Upper lobe of right lung (tissue), 1 donor: ENCODE results near the gene ZNF746. TPM values are rescaled to one million over a fixed set of nuclear protein-coding genes. Genes with fewer than 3 reads are reported as not detected.

ENCODE experiments used
- ATAC-seq: fragments of 200-7000 bp; cut with Tn5 transposase; one replicate; pipeline ENCODE4 v1.9.1; 2020; ENCODE audit warnings: mild to moderate bottlenecking, moderate library complexity
- DNase-seq: peaks from one replicate; pipeline ENCODE4 v3.0.0-alpha.2; 2020
- H3K27ac ChIP-seq: fragments of 200-600 bp; one replicate; pipeline ENCODE4 v1.8.0; 2022
- H3K27me3 ChIP-seq: fragments of 200-600 bp; one replicate; pipeline ENCODE4 v1.8.0; 2022; ENCODE audit warnings: mild to moderate bottlenecking
- H3K36me3 ChIP-seq: fragments of 200-600 bp; one replicate; pipeline ENCODE4 v1.8.0; 2022
- H3K4me1 ChIP-seq: fragments of 200-600 bp; one replicate; pipeline ENCODE4 v1.8.0; 2022
- H3K4me3 ChIP-seq: fragments of 200-600 bp; one replicate; pipeline ENCODE4 v1.8.0; 2022; ENCODE audit warnings: mild to moderate bottlenecking
- H3K9me3 ChIP-seq: fragments of 200-600 bp; one replicate; pipeline ENCODE4 v1.8.0; 2022
- intact Hi-C: fragments of 100-400 bp; cut with DNase I; formaldehyde crosslinking; loops from one replicate; pipeline ENCODE4 v1.11.0; 2022
- total RNA-seq: library from RNA; stranded (reverse); fragmentation: NEBNext Ultra II Directional; extraction: Animal tissue kit (Norgen Biotek cat#: 25700); gene quantifications from one replicate; pipeline ENCODE4 v1.2.1, GENCODE V29; 2021
- TF ChIP-seq, protein P1 (sequence below): fragments of 200-600 bp; IDR thresholded peaks from one replicate; pipeline ENCODE4 v1.8.0; 2022; ENCODE audit warnings: antibody characterized with exemption
- donor health status: DM: no; HTN: yes; CAD: no; lungs with severe emphysema.

ZNF746 gene
- total RNA-seq, 1 donor from 2014 or later = 17.0 TPM

DNA sequence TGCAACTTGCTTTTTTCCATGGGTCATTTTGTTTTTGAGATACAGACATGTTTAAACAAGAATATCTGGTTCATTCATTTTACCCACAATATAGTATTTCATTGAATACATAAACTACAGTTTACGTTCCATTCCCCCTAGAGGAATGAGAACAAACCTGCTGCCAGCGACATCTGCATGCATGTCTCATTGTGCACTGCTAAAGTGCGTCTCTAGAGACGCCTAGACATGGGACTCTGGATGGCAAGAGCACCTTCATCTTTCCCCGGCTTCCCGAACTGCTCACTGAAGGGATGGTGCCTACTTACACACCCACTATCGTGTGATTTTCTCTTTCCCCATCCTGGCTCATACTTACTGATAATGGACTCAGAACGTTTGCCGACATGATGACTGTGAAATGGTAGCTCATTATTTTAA, 35.5 kb downstream of the ZNF746 start:
- Histone ChIP-seq H3K4me1 (peaks cover 19% of the 10 kb centered on the region), H3K27ac (no peak overlapping the region), H3K4me3 (no peak overlapping the region), H3K9me3 (no peaks in the 10 kb centered on the region), H3K36me3 (no peaks in the 10 kb centered on the region), H3K27me3 (no peaks in the 10 kb centered on the region)
- no peak for ATAC-seq
- intact Hi-C loops = no loop called here
- TF ChIP-seq, protein P1, sequence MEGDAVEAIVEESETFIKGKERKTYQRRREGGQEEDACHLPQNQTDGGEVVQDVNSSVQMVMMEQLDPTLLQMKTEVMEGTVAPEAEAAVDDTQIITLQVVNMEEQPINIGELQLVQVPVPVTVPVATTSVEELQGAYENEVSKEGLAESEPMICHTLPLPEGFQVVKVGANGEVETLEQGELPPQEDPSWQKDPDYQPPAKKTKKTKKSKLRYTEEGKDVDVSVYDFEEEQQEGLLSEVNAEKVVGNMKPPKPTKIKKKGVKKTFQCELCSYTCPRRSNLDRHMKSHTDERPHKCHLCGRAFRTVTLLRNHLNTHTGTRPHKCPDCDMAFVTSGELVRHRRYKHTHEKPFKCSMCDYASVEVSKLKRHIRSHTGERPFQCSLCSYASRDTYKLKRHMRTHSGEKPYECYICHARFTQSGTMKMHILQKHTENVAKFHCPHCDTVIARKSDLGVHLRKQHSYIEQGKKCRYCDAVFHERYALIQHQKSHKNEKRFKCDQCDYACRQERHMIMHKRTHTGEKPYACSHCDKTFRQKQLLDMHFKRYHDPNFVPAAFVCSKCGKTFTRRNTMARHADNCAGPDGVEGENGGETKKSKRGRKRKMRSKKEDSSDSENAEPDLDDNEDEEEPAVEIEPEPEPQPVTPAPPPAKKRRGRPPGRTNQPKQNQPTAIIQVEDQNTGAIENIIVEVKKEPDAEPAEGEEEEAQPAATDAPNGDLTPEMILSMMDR = no peak
- no peak for DNase-seq

DNA sequence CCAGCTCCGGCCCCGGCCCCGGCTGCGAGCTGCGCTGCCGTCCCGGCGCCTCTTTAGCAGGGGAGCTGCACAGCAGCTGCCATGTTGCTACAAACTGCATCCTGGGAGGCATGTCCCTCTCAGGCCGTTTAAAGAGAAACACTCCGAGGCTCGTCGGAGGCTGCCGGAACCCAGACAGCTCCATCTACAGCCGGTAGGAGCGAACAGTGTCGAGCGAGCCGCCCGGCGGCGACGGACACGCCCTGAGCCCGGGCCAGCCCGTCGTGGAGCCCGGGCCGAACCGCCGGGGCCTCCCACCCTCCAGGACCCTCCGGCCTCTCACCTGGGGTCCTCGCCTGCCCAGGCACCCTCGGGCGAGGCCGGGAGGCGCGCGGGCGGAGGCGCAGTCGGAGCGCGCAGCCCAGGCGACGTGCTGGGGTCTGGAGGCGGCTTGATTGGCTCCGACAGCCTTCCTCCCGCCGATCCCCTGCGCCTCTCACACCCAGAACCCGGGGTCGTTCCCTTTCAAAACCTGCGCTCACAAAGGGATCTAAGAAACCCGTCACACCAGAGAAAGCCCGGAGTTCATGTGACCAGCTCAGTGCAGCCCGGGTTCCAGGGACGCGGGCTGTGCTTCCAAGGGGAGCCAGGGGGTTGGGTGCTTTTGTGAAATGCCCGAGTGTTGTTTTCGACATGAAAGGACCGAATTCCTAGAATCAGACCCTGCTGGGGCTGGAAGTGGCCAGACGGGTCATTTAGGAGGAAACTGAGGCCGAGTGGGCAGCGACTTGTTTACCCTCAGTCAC, 36.9 kb downstream of the ZNF746 start, which contains the start of gene ZNF777:
TSS of gene ZNF777 (minus strand) at position 570 of the 785 bp plus-strand sequence. CDS start 5,040 bp downstream, outside the sequence.
- no peaks in the 10 kb centered on the region for H3K27me3 ChIP-seq
- H3K4me1 ChIP-seq = peaks cover 19% of the 10 kb centered on the region
- H3K27ac ChIP-seq = peak within 1 kb of the TSS; percentile 82
- ATAC-seq (peak; percentile 98), DNase-seq (peak; percentile 91)
- peak within 1 kb of the TSS; percentile 85 for H3K4me3 ChIP-seq
- no peaks in the 10 kb centered on the region for H3K9me3 ChIP-seq
- intact Hi-C loops = no loop called here
- TF ChIP-seq, protein P1 = peak; percentile 61
- peaks cover 7% of the 10 kb centered on the region for H3K36me3 ChIP-seq

DNA sequence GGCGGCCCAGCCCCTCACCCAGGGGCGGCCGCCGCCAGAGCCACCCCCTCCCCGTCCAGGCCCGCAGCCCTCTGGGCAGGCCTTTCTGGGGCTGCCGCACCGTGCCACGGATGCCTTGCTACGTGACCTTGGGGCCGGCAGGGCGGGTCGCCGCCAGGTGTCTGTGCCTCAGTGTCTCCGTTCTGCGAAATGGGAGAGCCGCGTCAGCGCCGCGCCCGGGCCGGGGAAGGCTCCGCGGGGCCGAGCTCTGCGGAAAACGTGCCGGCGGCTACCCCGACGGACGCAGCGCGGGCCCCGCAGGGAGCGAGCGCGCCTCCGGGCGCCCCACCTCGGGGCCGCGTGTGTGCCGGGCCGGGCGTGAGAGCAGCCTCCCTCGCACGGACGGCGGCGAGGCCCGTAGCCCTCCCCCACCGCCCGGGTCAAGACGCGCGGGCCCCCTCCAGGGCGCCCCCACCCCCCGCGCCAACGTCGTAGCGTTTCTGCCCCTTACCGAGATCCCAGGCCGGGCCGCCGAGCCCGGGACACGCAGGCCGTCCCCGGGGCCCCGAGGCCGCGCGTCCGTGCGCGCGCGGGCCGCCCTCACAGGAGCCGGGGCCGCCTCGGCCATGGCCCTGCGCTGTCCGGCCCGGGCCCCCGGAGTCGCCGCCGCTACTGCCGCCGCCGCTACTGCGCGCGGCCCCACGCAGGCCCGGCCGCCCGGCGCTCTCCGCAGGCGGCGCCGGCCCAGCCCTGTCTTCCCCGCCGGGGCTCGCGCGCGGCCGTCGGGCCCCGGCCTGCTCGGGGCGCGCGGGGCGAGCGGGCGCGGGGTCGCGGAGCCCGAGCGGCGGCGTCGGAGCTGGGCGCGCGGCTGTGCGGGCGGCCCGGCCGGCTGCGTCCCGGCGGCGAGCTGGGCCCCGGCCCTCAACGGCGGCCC, 37.8 kb downstream of the ZNF746 start:
- peaks cover 16% of the 10 kb centered on the region for H3K36me3 ChIP-seq
- ATAC-seq (peak; percentile 41), DNase-seq (no peak)
- no peak overlapping the region for H3K27ac ChIP-seq
- TF ChIP-seq, protein P1 = no peak
- peaks cover 19% of the 10 kb centered on the region for H3K4me1 ChIP-seq
- H3K9me3 ChIP-seq = no peaks in the 10 kb centered on the region
- H3K27me3 ChIP-seq = no peaks in the 10 kb centered on the region
- intact Hi-C loops = no loop called here
- H3K4me3 ChIP-seq = peak overlapping the region; percentile 85

GRCh38 chr7:149459201-149459539, 38.4 kb downstream of the ZNF746 start:
- DNase-seq (no peak), ATAC-seq (no peak)
- TF ChIP-seq, protein P1 = no peak
- Histone ChIP-seq H3K36me3 (peaks cover 22% of the 10 kb centered on the region), H3K9me3 (no peaks in the 10 kb centered on the region), H3K27me3 (no peaks in the 10 kb centered on the region), H3K4me3 (peak overlapping the region; percentile 51), H3K27ac (no peak overlapping the region), H3K4me1 (peaks cover 19% of the 10 kb centered on the region)
- intact Hi-C loops = no loop called here

- H3K27ac ChIP-seq = no peak overlapping the region
- peaks cover 19% of the 10 kb centered on the region for H3K4me1 ChIP-seq
- no peak overlapping the region for H3K4me3 ChIP-seq
- no peaks in the 10 kb centered on the region for H3K9me3 ChIP-seq
- intact Hi-C loops = no loop called here
- H3K36me3 ChIP-seq = peaks cover 31% of the 10 kb centered on the region
- no peaks in the 10 kb centered on the region for H3K27me3 ChIP-seq
- TF ChIP-seq, protein P1 = no peak
- DNase-seq (no peak), ATAC-seq (no peak)
Measured at GRCh38 chr7:149458235-149458634, 39.4 kb downstream of the ZNF746 start.
